ENCODE data around the gene UBE2G2. TPM values are rescaled to one million over a fixed set of nuclear protein-coding genes. Genes with fewer than 3 reads are reported as not detected.

Gene UBE2G2
- total RNA-seq, 1 experiment from 2014 or later, result 121 TPM

DNA sequence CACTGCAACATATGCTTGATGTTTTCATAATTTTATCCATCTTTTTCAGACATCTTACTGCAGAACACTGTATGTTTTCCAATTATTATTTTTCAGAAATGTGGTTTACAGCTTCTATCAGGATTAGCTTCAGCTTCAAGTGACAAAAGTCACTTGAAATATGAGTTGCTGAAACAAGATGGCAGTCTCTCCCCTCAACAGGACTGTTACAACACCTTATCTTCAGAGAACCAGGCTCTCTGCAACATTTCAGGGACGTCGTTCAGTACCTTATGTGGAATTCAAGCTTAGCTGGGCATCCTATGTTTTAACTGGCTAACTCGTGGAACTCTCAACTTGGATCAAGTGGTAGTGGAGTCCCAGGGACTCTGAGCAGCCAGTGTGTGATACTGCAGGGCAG lies 2.0 kb upstream of the UBE2G2 start:
- Histone ChIP-seq H3K23ac (ENCODE audit: insufficient read length, low read depth, low read length) (no peak overlapping the region), H3K9me3 (ENCODE audit: control insufficient read depth, low read depth, low read length) (no peaks in the 10 kb centered on the region), H2BK15ac (ENCODE audit: low read depth, low read length) (no peak overlapping the region), H2BK120ac (ENCODE audit: low read depth, low read length, poor library complexity, severe bottlenecking) (no peak overlapping the region), H3K4me1 (ENCODE audit: insufficient read depth, low read length) (no peaks in the 10 kb centered on the region), H3K27me3 (ENCODE audit: insufficient read depth, low read length) (no peaks in the 10 kb centered on the region), H4K20me1 (ENCODE audit: control insufficient read depth, insufficient read depth, insufficient read length) (no peaks in the 10 kb centered on the region), H3K4me2 (ENCODE audit: insufficient read depth, insufficient read length, low read length) (no peak overlapping the region), H4K5ac (ENCODE audit: insufficient read length, low read depth, low read length) (no peak overlapping the region), H3T11ph (ENCODE audit: low read length) (no peak overlapping the region), H4K8ac (replicated peaks; ENCODE audit: insufficient read length, low read depth, low read length) (no peak overlapping the region), H3K18ac (ENCODE audit: insufficient read length, low read depth, low read length) (no peak overlapping the region), H2AFZ (ENCODE audit: low read length) (no peak overlapping the region), H3K27ac (ENCODE audit: insufficient read length, low read depth, low read length) (no peak overlapping the region), H2BK5ac (ENCODE audit: insufficient read length, low read length) (no peak overlapping the region), H2BK12ac (ENCODE audit: insufficient read length, low read depth, low read length) (no peak overlapping the region), H3K4ac (ENCODE audit: low read depth, low read length) (no peak overlapping the region), H3K9ac (ENCODE audit: extremely low read depth, insufficient read length, low read length) (no peak overlapping the region), H3K56ac (ENCODE audit: insufficient read length, low read depth, low read length) (no peak overlapping the region), H3K79me2 (ENCODE audit: insufficient read depth, low read length) (peaks cover 11% of the 10 kb centered on the region; the same call in 1 of the 2 replicates), H3K14ac (ENCODE audit: insufficient read depth, low read length) (no peak overlapping the region), H2BK20ac (ENCODE audit: low read depth, low read length, poor library complexity, severe bottlenecking) (no peak overlapping the region), H3K23me2 (ENCODE audit: insufficient read length, low read depth, low read length, poor library complexity, severe bottlenecking) (peaks cover 13% of the 10 kb centered on the region), H2AK5ac (ENCODE audit: insufficient read length, low read length) (no peak overlapping the region), H4K91ac (ENCODE audit: insufficient read length, low read depth, low read length) (no peak overlapping the region), H3K79me1 (ENCODE audit: insufficient read depth, low read depth, low read length, poor library complexity, severe bottlenecking) (no peaks in the 10 kb centered on the region)
- peaks cover 14 to 60% (median 44%) of the 10 kb centered on the region in 3 experiments; a peak in 6 of 7 replicates for H3K36me3 Mint-ChIP-seq (ENCODE audit: insufficient read depth in 1 of 3, low read depth in 3 of 3)
- H3K4me3 Mint-ChIP-seq, result no peak overlapping the region
- H3K27ac Mint-ChIP-seq, result no peak overlapping the region
- DNase-seq, result no peak
- no peaks in the 10 kb centered on the region for H3K27me3 Mint-ChIP-seq (ENCODE audit: low read depth)
- H3K9me3 Mint-ChIP-seq, result no peaks in the 10 kb centered on the region
- WGBS (ENCODE audit: extremely low coverage, insufficient read length, low lambda C conversion rate), result no CpG with 5 or more reads among the region's 3 CpGs
- TF ChIP-seq, protein P1, sequence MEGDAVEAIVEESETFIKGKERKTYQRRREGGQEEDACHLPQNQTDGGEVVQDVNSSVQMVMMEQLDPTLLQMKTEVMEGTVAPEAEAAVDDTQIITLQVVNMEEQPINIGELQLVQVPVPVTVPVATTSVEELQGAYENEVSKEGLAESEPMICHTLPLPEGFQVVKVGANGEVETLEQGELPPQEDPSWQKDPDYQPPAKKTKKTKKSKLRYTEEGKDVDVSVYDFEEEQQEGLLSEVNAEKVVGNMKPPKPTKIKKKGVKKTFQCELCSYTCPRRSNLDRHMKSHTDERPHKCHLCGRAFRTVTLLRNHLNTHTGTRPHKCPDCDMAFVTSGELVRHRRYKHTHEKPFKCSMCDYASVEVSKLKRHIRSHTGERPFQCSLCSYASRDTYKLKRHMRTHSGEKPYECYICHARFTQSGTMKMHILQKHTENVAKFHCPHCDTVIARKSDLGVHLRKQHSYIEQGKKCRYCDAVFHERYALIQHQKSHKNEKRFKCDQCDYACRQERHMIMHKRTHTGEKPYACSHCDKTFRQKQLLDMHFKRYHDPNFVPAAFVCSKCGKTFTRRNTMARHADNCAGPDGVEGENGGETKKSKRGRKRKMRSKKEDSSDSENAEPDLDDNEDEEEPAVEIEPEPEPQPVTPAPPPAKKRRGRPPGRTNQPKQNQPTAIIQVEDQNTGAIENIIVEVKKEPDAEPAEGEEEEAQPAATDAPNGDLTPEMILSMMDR (conservative IDR thresholded peaks at IDR 0.05), result no peak
- peaks cover 21 to 23% of the 10 kb centered on the region in 2 experiments for H3K4me1 Mint-ChIP-seq

Data from H9 (cell line).